B cell (primary cell): ENCODE results near the gene SYNE4. TPM values are rescaled to one million over a fixed set of nuclear protein-coding genes. Genes with fewer than 3 reads are reported as not detected.

ENCODE experiments used
- ATAC-seq: fragments of 200-7000 bp; cut with Tn5 transposase; one replicate; pipeline ENCODE4 v1.10.0; 2021; ENCODE audit warnings: low read depth, mild to moderate bottlenecking, moderate number of reproducible peaks, moderate library complexity
- CTCF ChIA-PET: fragments of 350-600 bp; sonication (Branson Sonifier 250); formaldehyde crosslinking; loops from one replicate; lab custom pipeline; 2021; ENCODE audit warnings: antibody characterized with exemption, inconsistent platforms; lab: Charles Lee
- POLR2A ChIA-PET: fragments of 350-600 bp; sonication (Branson Sonifier 250); formaldehyde crosslinking; loops from one replicate; lab custom pipeline; 2021; ENCODE audit warnings: antibody characterized with exemption; lab: Charles Lee
- DNase-seq: peaks from one replicate; pipeline ENCODE4 v3.0.0; 2013
- H2AFZ ChIP-seq: 2 replicates; pipeline ENCODE4 v1.6.1; 2012; ENCODE audit warnings: mild to moderate bottlenecking, low read depth, low read length; ENCODE audit not compliant: insufficient read depth, poor library complexity, severe bottlenecking
- H3K27ac ChIP-seq, 2 donors: 1 replicate in 1 of 2; 2 replicates in 1 of 2; pipeline ENCODE4 v1.5.1; 2012 to 2013; ENCODE audit warnings: low read length in 2 of 2, mild to moderate bottlenecking in 2 of 2, moderate library complexity in 1 of 2
- H3K27me3 ChIP-seq, 4 experiments: fragments of 200-600 bp in 1 of 4; sonication (generic) in 1 of 4; replicated peaks in 1 of 4; 1 replicate in 2 of 4; 2 replicates in 2 of 4; pipeline versions ENCODE4 v1.6.1 to v1.7.0; 2013 to 2016; ENCODE audit warnings: low read length in 3 of 4, mild to moderate bottlenecking in 2 of 4, mixed read lengths in 1 of 4, moderate library complexity in 1 of 4; ENCODE audit not compliant: insufficient read depth in 4 of 4, control insufficient read depth in 3 of 4; ENCODE audit errors: control extremely low read depth in 1 of 4
- H3K36me3 ChIP-seq, 2 experiments: replicated peaks in 1 of 2; 1 replicate in 1 of 2; 2 replicates in 1 of 2; pipeline versions ENCODE4 v1.6.1 to v1.7.1; 2013; ENCODE audit warnings: low read length in 1 of 2; ENCODE audit not compliant: insufficient read depth in 2 of 2, control insufficient read depth in 1 of 2; ENCODE audit errors: control extremely low read depth in 1 of 2, extremely low read depth in 1 of 2
- H3K4me1 ChIP-seq, 2 donors: fragments of 200-600 bp in 1 of 2; sonication (generic) in 1 of 2; 1 replicate in 1 of 2; 2 replicates in 1 of 2; pipeline versions ENCODE4 v1.5.1 to v1.6.1; 2013 to 2017; ENCODE audit warnings: low read length in 2 of 2; ENCODE audit not compliant: control insufficient read depth in 2 of 2, insufficient read depth in 2 of 2
- H3K4me2 ChIP-seq: replicated peaks from 2 replicates; pipeline ENCODE3; 2012; ENCODE audit warnings: mild to moderate bottlenecking, low read depth, low read length; ENCODE audit not compliant: poor library complexity, severe bottlenecking
- H3K4me3 ChIP-seq, 5 experiments: fragments of 200-600 bp in 1 of 5; sonication (generic) in 1 of 5; 1 replicate in 3 of 5; 2 replicates in 2 of 5; pipeline versions ENCODE4 v1.5.1 to v1.7.0; 2011 to 2016; ENCODE audit warnings: low read length in 4 of 5, mild to moderate bottlenecking in 4 of 5, low read depth in 2 of 5, control low read depth in 1 of 5, moderate library complexity in 1 of 5; ENCODE audit not compliant: insufficient read depth in 1 of 5; ENCODE audit errors: control extremely low read depth in 1 of 5, extremely low read depth in 1 of 5
- H3K79me2 ChIP-seq: fragments of 200-600 bp; sonication (generic); one replicate; pipeline ENCODE4 v1.6.0; 2016; ENCODE audit warnings: low read length; ENCODE audit not compliant: control insufficient read depth, insufficient read depth
- H3K9ac ChIP-seq: fragments of 200-600 bp; sonication (generic); 2 replicates; pipeline ENCODE4 v1.6.1; 2017; ENCODE audit warnings: mild to moderate bottlenecking, low read length, moderate library complexity
- H3K9me3 ChIP-seq, 3 donors: one replicate each; pipeline versions ENCODE4 v1.6.1 to v1.7.1; 2013; ENCODE audit warnings: low read length in 2 of 3; ENCODE audit not compliant: control insufficient read depth in 2 of 3, insufficient read depth in 1 of 3; ENCODE audit errors: control extremely low read depth in 1 of 3
- H4K20me1 ChIP-seq: 2 replicates; pipeline ENCODE4 v1.6.0; 2012; ENCODE audit warnings: mild to moderate bottlenecking, low read length; ENCODE audit not compliant: insufficient read depth, control insufficient read depth, poor library complexity, severe bottlenecking
- H3K27ac Mint-ChIP-seq: one replicate; pipeline ENCODE4 v1.8.0; 2021; ENCODE audit warnings: mixed read lengths
- H3K27me3 Mint-ChIP-seq: one replicate; pipeline ENCODE4 v1.8.0; 2021; ENCODE audit warnings: mixed read lengths
- H3K4me1 Mint-ChIP-seq: one replicate; pipeline ENCODE4 v1.8.0; 2021; ENCODE audit warnings: mixed read lengths
- H3K4me3 Mint-ChIP-seq: one replicate; pipeline ENCODE4 v1.8.0; 2021; ENCODE audit warnings: mixed read lengths
- H3K9me3 Mint-ChIP-seq: one replicate; pipeline ENCODE4 v1.8.0; 2022; ENCODE audit warnings: mixed read lengths; ENCODE audit not compliant: insufficient read depth
- CTCF ChIP-seq: fragments of 200-600 bp; IDR thresholded peaks from one replicate; pipeline ENCODE4 v1.8.0; 2022; ENCODE audit warnings: antibody characterized with exemption, mild to moderate bottlenecking
- EZH2 ChIP-seq: IDR thresholded peaks from 2 replicates; pipeline ENCODE4 v1.6.1; 2012; ENCODE audit warnings: borderline replicate concordance, low read depth, mild to moderate bottlenecking, moderate library complexity, low read length; ENCODE audit not compliant: insufficient read depth, poor library complexity, severe bottlenecking
- WGBS: methylation state at CpG from one replicate; pipeline ENCODE4 v1.1.5; 2013; ENCODE audit warnings: missing lambda C conversion rate; ENCODE audit not compliant: insufficient coverage; 5-methylcytosine and 5-hydroxymethylcytosine counted together
- intact Hi-C: fragments of 100-400 bp; cut with micrococcal nuclease; formaldehyde crosslinking; loops from one replicate; pipeline ENCODE4 v1.10.0; 2022
- polyA plus RNA-seq: library from polyadenylated mRNA; depleted of rRNA; stranded (reverse); fragments of >200 nt; gene quantifications from 2 replicates; pipeline ENCODE4 v1.2.3, GENCODE V29; 2012
- total RNA-seq, 2 donors: library from RNA; stranded (reverse); fragments of 120-200 nt in 1 of 2; gene quantifications; 1 replicate in 1 of 2; 2 replicates in 1 of 2; pipeline versions ENCODE4 v1.2.3 to v1.2.4, GENCODE V29; 2013 to 2022

SYNE4 gene
- total and polyA plus RNA-seq, 2 donors (not counting 1 experiment from before 2014, with no cell fraction given), result 2.3 to 2.4 TPM

- peak; percentile 99 for ATAC-seq
- CTCF ChIA-PET, result interaction anchor here (1.4 kb wide), 1 partner anchor 20 kb away, joined by 4 read pairs; the partner anchor contains the start of gene SDHAF1
- H4K20me1 ChIP-seq, result no peaks in the 10 kb centered on the region
- H3K79me2 ChIP-seq, result peaks cover 13% of the 10 kb centered on the region
- Mint-ChIP-seq H3K27ac (peak within 1 kb of the TSS; percentile 93), H3K27me3 (no peaks in the 10 kb centered on the region), H3K9me3 (no peaks in the 10 kb centered on the region), H3K4me1 (peaks cover 28% of the 10 kb centered on the region), H3K4me3 (peak within 1 kb of the TSS; percentile 99)
- peaks cover 16 to 21% of the 10 kb centered on the region in 2 donors for H3K4me1 ChIP-seq
- H3K4me3 ChIP-seq, result peak within 1 kb of the TSS; percentile 67 to 94 (median 72)
- WGBS, result 5% methylated on average over 34 of the region's 42 CpGs
- H3K27ac ChIP-seq, result peak within 1 kb of the TSS; percentile 70 to 86
- H3K36me3 ChIP-seq, result no peaks in the 10 kb centered on the region
- peaks cover 0 to 6% (median 0%) of the 10 kb centered on the region in 4 experiments for H3K27me3 ChIP-seq
- DNase-seq, result peak; percentile 98
- H3K9me3 ChIP-seq, result no peaks in the 10 kb centered on the region
- TF ChIP-seq CTCF, result no peak
- TF ChIP-seq EZH2, result no peak
- peak within 1 kb of the TSS; percentile 92 for H3K4me2 ChIP-seq
- peak within 1 kb of the TSS; percentile 85 for H3K9ac ChIP-seq
- intact Hi-C loops, result loop anchor here (1.0 kb wide), 6 partner anchors 19 to 269 kb away; partner anchors contain the start of genes PSENEN, SDHAF1, TBCB and THAP8
- H2AFZ ChIP-seq, result peak within 1 kb of the TSS; percentile 94
- POLR2A ChIA-PET, result interaction anchor here (0.6 to 1.7 kb wide), 8 partner anchors 21 to 360 kb away, joined by 3 to 9 read pairs (median 4); partner anchors contain the start of genes POLR2I and THAP8
Observed at GRCh38 chr19:36014012-36014924, 5.7 kb upstream of the SYNE4 start, which contains the start of gene ALKBH6. Gene ALKBH6 (minus strand): TSS chr19:36014213. CDS start chr19:36013397, 816 bp downstream.
